CD4-positive, CD25-positive, alpha-beta regulatory T cell (primary cell): ENCODE results near the gene SELENOH. TPM values are rescaled to one million over a fixed set of nuclear protein-coding genes. Genes with fewer than 3 reads are reported as not detected.

Experiments
- ATAC-seq, 2 donors: fragments of 150-1000 bp; cut with Tn5 transposase; one replicate each; pipeline ENCODE4 v1.10.0; 2021; ENCODE audit warnings: low read depth in 2 of 2, moderate number of reproducible peaks in 2 of 2, moderate library complexity in 1 of 2
- DNase-seq, 3 donors: peaks; one replicate each; pipeline versions ENCODE4 v3.0.0 to v3.0.0-alpha.2; 2012 to 2022; ENCODE audit warnings: mixed read lengths in 1 of 3
- H3K27ac ChIP-seq: one replicate; pipeline ENCODE4 v1.7.0; 2013; ENCODE audit warnings: mild to moderate bottlenecking, low read length; ENCODE audit not compliant: insufficient read depth, poor library complexity, severe bottlenecking
- H3K27me3 ChIP-seq: one replicate; pipeline ENCODE4 v1.7.0; 2013; ENCODE audit warnings: low read length; ENCODE audit not compliant: control insufficient read depth, insufficient read depth
- H3K36me3 ChIP-seq: one replicate; pipeline ENCODE4 v1.7.0; 2013; ENCODE audit warnings: mild to moderate bottlenecking, low read length, moderate library complexity; ENCODE audit not compliant: control insufficient read depth, insufficient read depth
- H3K4me1 ChIP-seq: 2 replicates; pipeline ENCODE4 v1.7.0; 2013; ENCODE audit warnings: mild to moderate bottlenecking, low read length; ENCODE audit not compliant: insufficient read depth, control insufficient read depth, poor library complexity, severe bottlenecking
- H3K4me3 ChIP-seq: one replicate; pipeline ENCODE4 v1.7.0; 2013; ENCODE audit warnings: low read depth, mild to moderate bottlenecking, low read length, moderate library complexity
- H3K9me3 ChIP-seq, 2 experiments: 1 replicate in 1 of 2; 2 replicates in 1 of 2; pipeline ENCODE4 v1.7.0; 2013; ENCODE audit warnings: low read length in 2 of 2, mild to moderate bottlenecking in 1 of 2, moderate library complexity in 1 of 2; ENCODE audit not compliant: control insufficient read depth in 2 of 2
- H3K27ac Mint-ChIP-seq, 3 donors: one replicate each; pipeline ENCODE4 v1.8.0; 2020 to 2022; ENCODE audit warnings: mild to moderate bottlenecking in 3 of 3, mixed read lengths in 3 of 3, moderate library complexity in 2 of 3
- H3K27me3 Mint-ChIP-seq: one replicate; pipeline ENCODE4 v1.8.0; 2022; ENCODE audit warnings: mild to moderate bottlenecking, mixed read lengths
- H3K36me3 Mint-ChIP-seq: one replicate; pipeline ENCODE4 v1.8.0; 2020; ENCODE audit warnings: mixed read lengths
- H3K4me1 Mint-ChIP-seq, 4 donors: one replicate each; pipeline ENCODE4 v1.8.0; 2020 to 2022; ENCODE audit warnings: mixed read lengths in 4 of 4, mild to moderate bottlenecking in 1 of 4
- H3K4me3 Mint-ChIP-seq, 4 donors: one replicate each; pipeline ENCODE4 v1.8.0; 2020 to 2022; ENCODE audit warnings: mild to moderate bottlenecking in 4 of 4, mixed read lengths in 4 of 4, moderate library complexity in 3 of 4
- H3K9me3 Mint-ChIP-seq, 7 donors: one replicate each; pipeline ENCODE4 v1.8.0; 2020 to 2022; ENCODE audit warnings: mixed read lengths in 7 of 7, mild to moderate bottlenecking in 3 of 7, moderate library complexity in 2 of 7
- polyA plus RNA-seq, 4 donors: library from polyadenylated mRNA; unstranded; fragments of 300-500 nt; fragmentation: Illumina TruSeq; gene quantifications; one replicate each; pipeline ENCODE4 v1.2.3, GENCODE V29; 2021
- total RNA-seq: library from RNA; stranded (reverse); gene quantifications from one replicate; pipeline ENCODE4 v1.2.3, GENCODE V29; 2022

SELENOH gene
- total and polyA plus RNA-seq, 5 donors from 2014 or later, result 68.6 to 248 (median 213) TPM

DNA sequence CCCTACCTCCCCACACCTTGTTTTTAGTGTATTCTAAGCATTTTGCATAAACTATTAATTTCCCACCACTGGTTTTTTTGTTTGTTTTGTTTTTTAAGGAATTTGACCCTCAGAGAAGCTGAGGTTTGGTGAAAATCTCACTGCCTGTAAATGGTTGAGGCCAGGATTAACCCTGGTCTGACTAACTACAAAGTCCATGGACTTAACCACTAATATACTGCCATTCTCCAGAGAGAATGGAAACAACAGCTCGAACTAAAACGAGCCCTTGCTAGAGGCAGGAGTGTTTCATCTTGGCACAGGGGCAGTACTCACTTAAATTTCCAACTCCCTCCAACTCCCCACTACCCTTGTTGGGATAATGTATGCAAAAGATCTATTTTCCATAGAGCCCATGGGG, 23.3 kb downstream of the SELENOH start:
- no peak for ATAC-seq

DNA sequence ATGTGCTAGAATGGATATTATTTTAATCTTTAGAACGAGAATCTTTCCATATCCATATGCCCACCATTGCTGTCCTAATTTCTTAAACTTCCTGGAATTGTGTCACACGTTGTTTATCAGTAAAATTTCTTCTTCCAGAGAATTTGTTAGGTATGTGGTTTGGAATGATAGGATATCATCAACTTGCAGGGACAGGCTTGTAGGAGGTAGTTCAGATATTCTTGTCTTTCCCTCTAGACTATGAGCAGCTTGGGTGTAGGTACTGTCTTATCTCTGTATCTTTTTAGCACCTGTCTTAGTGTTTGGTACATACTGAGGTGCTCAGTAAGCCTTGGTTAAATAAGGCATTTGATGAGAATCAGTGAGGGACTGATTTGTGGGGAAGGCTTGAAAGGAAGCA, 23.7 kb downstream of the SELENOH start:
- ATAC-seq (no peak), DNase-seq (no peak)
- Mint-ChIP-seq H3K27ac (no peak overlapping the region), H3K9me3 (no peaks in the 10 kb centered on the region), H3K36me3 (peaks cover 10% of the 10 kb centered on the region), H3K27me3 (peaks cover 4% of the 10 kb centered on the region), H3K4me3 (no peak overlapping the region), H3K4me1 (peaks cover 2 to 8% (median 5%) of the 10 kb centered on the region in 4 donors)
- no peak overlapping the region for H3K4me3 ChIP-seq
- H3K27ac ChIP-seq, result no peak overlapping the region
- H3K36me3 ChIP-seq, result no peaks in the 10 kb centered on the region
- H3K9me3 ChIP-seq, result no peaks in the 10 kb centered on the region
- no peaks in the 10 kb centered on the region for H3K27me3 ChIP-seq
- H3K4me1 ChIP-seq, result no peaks in the 10 kb centered on the region

More for the DNA sequence above, 23.3 kb downstream of the SELENOH start:
- Histone ChIP-seq H3K4me3 (no peak overlapping the region), H3K36me3 (no peaks in the 10 kb centered on the region), H3K27me3 (no peaks in the 10 kb centered on the region), H3K4me1 (no peaks in the 10 kb centered on the region), H3K27ac (no peak overlapping the region), H3K9me3 (no peaks in the 10 kb centered on the region)
- Mint-ChIP-seq H3K4me1 (peaks cover 2 to 8% (median 3%) of the 10 kb centered on the region in 4 donors), H3K36me3 (peaks cover 10% of the 10 kb centered on the region), H3K9me3 (no peaks in the 10 kb centered on the region), H3K27me3 (peaks cover 2% of the 10 kb centered on the region), H3K27ac (no peak overlapping the region), H3K4me3 (no peak overlapping the region)
- no peak for DNase-seq

DNA sequence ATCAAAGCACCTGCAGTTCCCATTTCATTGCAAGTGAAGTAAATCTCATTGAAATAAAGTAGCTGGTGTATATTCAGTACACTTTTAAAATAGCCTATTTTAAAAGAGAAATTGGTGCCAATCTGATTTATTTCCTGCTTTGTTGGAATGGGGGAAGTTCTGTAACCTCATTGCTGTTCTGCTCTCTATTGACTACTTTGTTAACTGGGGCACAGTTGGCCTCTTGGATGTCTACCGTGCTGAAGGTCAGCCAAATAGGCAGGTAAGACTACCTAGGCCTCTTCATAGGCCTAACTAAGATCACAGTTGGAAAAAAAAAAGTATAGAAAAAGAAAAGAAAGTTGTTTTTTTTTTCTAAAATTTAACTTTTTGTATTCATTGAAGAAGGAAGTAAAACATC, 29.5 kb downstream of the SELENOH start:
- ATAC-seq, result no peak
- no peak overlapping the region for H3K27ac Mint-ChIP-seq
- Histone ChIP-seq H3K9me3 (no peaks in the 10 kb centered on the region), H3K27me3 (no peaks in the 10 kb centered on the region), H3K27ac (no peak overlapping the region), H3K4me1 (no peaks in the 10 kb centered on the region), H3K36me3 (no peaks in the 10 kb centered on the region), H3K4me3 (no peak overlapping the region)
- H3K36me3 Mint-ChIP-seq, result peaks cover 11% of the 10 kb centered on the region
- peaks cover 0 to 2% (median 0%) of the 10 kb centered on the region in 7 donors for H3K9me3 Mint-ChIP-seq
- no peak overlapping the region for H3K4me3 Mint-ChIP-seq
- H3K4me1 Mint-ChIP-seq, result peaks cover 4 to 10% (median 6%) of the 10 kb centered on the region in 4 donors
- peaks cover 4% of the 10 kb centered on the region for H3K27me3 Mint-ChIP-seq
- DNase-seq, result no peak

DNA sequence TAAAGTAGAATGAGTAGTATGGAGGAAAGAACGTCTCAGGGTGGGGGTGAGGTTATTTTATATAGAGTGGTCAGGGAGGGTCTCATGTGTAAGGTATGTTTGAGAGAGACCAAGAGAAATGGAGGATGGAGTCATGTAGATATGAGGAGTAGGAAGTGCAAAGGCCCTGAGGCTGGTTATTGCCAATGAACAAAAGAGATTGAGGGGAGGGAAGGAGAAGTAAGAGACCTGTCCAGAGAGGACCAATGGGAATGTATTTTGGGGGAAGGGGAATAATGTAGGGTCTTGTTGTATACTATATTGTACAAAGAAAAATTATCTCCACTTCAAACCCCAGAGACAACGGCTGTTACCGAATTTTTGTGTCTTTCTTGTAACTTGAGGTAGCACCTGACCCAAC, 30.1 kb downstream of the SELENOH start:
- H3K27ac ChIP-seq, result no peak overlapping the region
- Mint-ChIP-seq H3K27me3 (peaks cover 4% of the 10 kb centered on the region), H3K4me3 (no peak overlapping the region), H3K36me3 (peaks cover 11% of the 10 kb centered on the region), H3K27ac (no peak overlapping the region), H3K9me3 (peaks cover 0 to 2% (median 0%) of the 10 kb centered on the region in 7 donors), H3K4me1 (peaks cover 4 to 16% (median 6%) of the 10 kb centered on the region in 4 donors)
- no peaks in the 10 kb centered on the region for H3K27me3 ChIP-seq
- no peak for DNase-seq
- ATAC-seq, result no peak
- no peaks in the 10 kb centered on the region for H3K4me1 ChIP-seq
- H3K36me3 ChIP-seq, result no peaks in the 10 kb centered on the region
- no peak overlapping the region for H3K4me3 ChIP-seq
- H3K9me3 ChIP-seq, result no peaks in the 10 kb centered on the region

DNA sequence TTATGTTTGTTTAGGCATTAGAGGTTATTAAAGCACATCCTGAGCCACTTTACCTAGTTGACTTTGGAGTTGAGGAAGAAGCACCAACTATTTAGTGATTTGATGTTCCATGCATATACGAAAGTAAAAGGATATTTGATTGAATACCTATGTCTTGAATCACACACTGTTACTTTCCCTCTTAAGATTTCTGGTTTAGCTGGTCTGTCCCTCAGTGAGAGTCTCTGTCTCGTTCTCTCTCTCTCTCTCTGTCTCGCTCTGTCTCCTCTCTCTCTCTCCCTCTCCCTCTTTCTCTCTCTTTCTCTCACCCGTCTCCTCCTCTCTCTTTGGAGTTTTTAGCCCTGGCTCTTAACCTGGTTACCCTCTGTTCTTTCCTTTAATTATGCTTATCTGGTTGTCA, 31.3 kb downstream of the SELENOH start:
- Histone ChIP-seq H3K9me3 (no peaks in the 10 kb centered on the region), H3K4me3 (no peak overlapping the region), H3K27ac (no peak overlapping the region), H3K36me3 (no peaks in the 10 kb centered on the region), H3K27me3 (no peaks in the 10 kb centered on the region), H3K4me1 (no peaks in the 10 kb centered on the region)
- no peak overlapping the region for H3K4me3 Mint-ChIP-seq
- ATAC-seq (no peak), DNase-seq (no peak)
- peaks cover 0 to 2% (median 0%) of the 10 kb centered on the region in 7 donors for H3K9me3 Mint-ChIP-seq
- H3K27me3 Mint-ChIP-seq, result peaks cover 4% of the 10 kb centered on the region
- H3K4me1 Mint-ChIP-seq, result peaks cover 4 to 16% (median 8%) of the 10 kb centered on the region in 4 donors
- peak overlapping the region in 1 of 3 donors; percentile 51 for H3K27ac Mint-ChIP-seq
- H3K36me3 Mint-ChIP-seq, result peaks cover 8% of the 10 kb centered on the region

DNA sequence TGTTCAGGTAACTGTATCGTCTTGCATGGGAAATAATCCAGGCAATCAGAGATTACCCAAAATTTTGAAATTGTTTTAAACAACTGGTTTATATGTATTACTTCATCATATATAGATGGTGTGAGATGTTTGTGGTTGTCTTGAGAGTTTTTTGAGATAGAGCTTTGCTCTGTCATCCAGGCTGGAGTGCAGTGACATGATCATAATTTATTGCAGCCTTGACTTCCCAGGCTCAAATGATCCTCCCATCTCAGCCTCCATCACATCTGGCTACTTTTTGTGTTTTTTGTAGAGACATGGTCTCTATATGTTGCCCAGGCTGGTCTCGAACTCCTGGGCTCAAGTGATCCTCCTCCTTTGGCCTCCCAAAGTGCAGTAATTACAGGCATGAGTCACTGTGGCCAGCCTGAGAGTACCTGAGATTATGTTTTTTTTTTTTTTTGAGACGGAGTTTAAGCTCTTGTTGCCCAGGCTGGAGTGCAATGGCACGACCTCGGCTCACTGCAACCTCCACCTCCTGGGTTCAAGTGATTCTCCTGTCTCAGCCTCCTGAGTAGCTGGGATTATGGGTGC, 31.8 kb downstream of the SELENOH start:
- Mint-ChIP-seq H3K9me3 (peaks cover 0 to 2% (median 0%) of the 10 kb centered on the region in 7 donors), H3K27ac (no peak overlapping the region), H3K4me3 (no peak overlapping the region), H3K4me1 (peaks cover 4 to 16% (median 8%) of the 10 kb centered on the region in 4 donors), H3K36me3 (peaks cover 8% of the 10 kb centered on the region), H3K27me3 (peaks cover 4% of the 10 kb centered on the region)
- Histone ChIP-seq H3K4me3 (no peak overlapping the region), H3K9me3 (no peaks in the 10 kb centered on the region), H3K4me1 (no peaks in the 10 kb centered on the region), H3K27ac (no peak overlapping the region), H3K27me3 (no peaks in the 10 kb centered on the region), H3K36me3 (no peaks in the 10 kb centered on the region)
- no peak for DNase-seq
- no peak for ATAC-seq

DNA sequence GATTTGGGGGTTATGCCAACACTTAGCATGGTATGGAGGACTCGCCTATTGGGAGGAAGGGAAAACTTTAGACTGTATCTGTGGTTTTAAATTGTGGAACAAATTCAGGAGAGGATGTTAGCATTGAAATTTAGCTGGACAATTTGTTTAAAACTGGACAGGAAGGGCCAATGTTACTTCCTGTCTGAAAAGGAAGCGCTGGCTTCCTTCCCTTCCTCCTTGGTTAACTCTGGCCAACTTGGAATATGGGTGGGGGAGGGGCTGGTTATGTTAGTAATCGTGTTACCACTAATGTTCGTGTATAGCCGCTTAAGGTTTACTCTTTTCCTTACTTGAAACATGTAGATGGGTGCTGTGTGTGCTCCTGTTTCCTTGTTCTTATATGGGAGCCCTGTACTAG, 34.2 kb downstream of the SELENOH start:
- Mint-ChIP-seq H3K4me3 (no peak overlapping the region), H3K4me1 (peaks cover 0 to 21% (median 8%) of the 10 kb centered on the region in 4 donors), H3K27me3 (no peaks in the 10 kb centered on the region), H3K27ac (peak overlapping the region in 1 of 3 donors; percentile 53), H3K9me3 (peaks cover 0 to 2% (median 0%) of the 10 kb centered on the region in 7 donors), H3K36me3 (peaks cover 8% of the 10 kb centered on the region)
- ATAC-seq, result no peak
- no peak overlapping the region for H3K4me3 ChIP-seq
- H3K4me1 ChIP-seq, result no peaks in the 10 kb centered on the region
- H3K27me3 ChIP-seq, result no peaks in the 10 kb centered on the region
- H3K9me3 ChIP-seq, result no peaks in the 10 kb centered on the region
- H3K27ac ChIP-seq, result no peak overlapping the region
- H3K36me3 ChIP-seq, result no peaks in the 10 kb centered on the region
- no peak for DNase-seq

DNA sequence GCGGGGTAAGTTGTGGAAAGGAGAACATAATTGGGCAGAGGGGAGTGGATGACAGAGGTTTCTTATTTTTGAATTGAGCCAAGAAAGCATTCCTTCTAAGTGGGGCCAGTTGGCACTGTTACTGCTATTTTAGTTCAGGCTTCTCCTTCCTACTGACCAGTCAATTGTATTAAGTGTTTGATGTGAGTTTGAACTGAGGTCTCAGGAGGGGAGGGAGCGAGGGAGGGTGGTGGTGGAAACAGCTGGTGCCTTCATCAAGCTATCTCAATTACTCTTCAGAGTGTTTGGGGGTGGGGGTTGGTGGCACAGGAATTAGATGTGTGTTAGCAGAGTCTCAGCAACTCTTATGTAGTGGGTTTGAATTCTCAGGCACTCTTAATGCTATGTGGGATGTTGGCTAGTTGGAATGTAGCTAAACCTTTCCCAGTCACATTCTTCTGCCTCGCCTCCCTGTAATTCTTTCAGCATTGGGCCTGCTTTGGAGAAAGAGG, 34.8 kb downstream of the SELENOH start:
- Histone ChIP-seq H3K36me3 (no peaks in the 10 kb centered on the region), H3K9me3 (no peaks in the 10 kb centered on the region), H3K4me1 (no peaks in the 10 kb centered on the region), H3K4me3 (no peak overlapping the region), H3K27me3 (no peaks in the 10 kb centered on the region), H3K27ac (no peak overlapping the region)
- Mint-ChIP-seq H3K4me1 (peaks cover 0 to 21% (median 8%) of the 10 kb centered on the region in 4 donors), H3K4me3 (no peak overlapping the region), H3K9me3 (peaks cover 0 to 2% (median 0%) of the 10 kb centered on the region in 7 donors), H3K27ac (peak overlapping the region in 1 of 3 donors; percentile 53), H3K36me3 (peaks cover 8% of the 10 kb centered on the region), H3K27me3 (no peaks in the 10 kb centered on the region)
- no peak for ATAC-seq
- DNase-seq, result no peak
